Fibroblast of villous mesenchyme (primary cell): Measurements from ENCODE around the gene LRRC32. TPM values are rescaled to one million over a fixed set of nuclear protein-coding genes. Genes with fewer than 3 reads are reported as not detected.
"Not testable (repeated sequence)": the region's sequence is repeated elsewhere in the genome, so short reads cannot be mapped to it uniquely, and the experiment has no call there.

Experiments used
- DNase-seq: peaks from one replicate; pipeline ENCODE4 v3.0.0-alpha.2; 2010; ENCODE audit warnings: low read depth
- H3K4me3 ChIP-seq: 2 replicates; pipeline ENCODE4 v1.5.1; 2011; ENCODE audit warnings: low read depth, mild to moderate bottlenecking, low read length
- total RNA-seq: library from RNA; depleted of rRNA; stranded (reverse); fragments of >200 nt; gene quantifications from 2 replicates; pipeline ENCODE4 v1.2.3, GENCODE V29; 2012
- TF ChIP-seq, protein P1 (sequence below): IDR thresholded peaks from 2 replicates; pipeline ENCODE4 v1.5.1; 2012; ENCODE audit warnings: low read depth, mild to moderate bottlenecking, low read length; ENCODE audit not compliant: insufficient read depth

The LRRC32 gene
- total RNA-seq, 1 donor, result 12.1 TPM

DNA sequence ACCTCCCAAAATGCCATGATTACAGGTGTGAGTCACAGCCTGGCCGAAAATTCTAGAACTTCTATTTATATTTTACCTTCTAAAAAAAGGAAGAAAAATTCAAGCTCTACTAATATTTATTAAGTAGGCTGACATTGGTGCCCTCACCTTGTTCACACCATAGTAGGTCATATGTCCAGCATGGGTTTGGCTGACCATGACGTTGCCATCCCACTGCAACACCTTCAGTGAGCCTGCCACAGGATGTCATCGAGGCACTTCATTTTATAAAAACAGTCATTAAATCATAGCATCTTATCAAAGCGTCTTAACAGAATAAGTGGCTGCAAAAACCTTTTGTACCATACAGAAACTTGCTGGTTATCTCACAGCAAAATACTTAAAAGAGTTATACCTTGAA lies 58.3 kb downstream of the LRRC32 start:
- no peak overlapping the region for H3K4me3 ChIP-seq
- DNase-seq, result no peak
- TF ChIP-seq, protein P1, sequence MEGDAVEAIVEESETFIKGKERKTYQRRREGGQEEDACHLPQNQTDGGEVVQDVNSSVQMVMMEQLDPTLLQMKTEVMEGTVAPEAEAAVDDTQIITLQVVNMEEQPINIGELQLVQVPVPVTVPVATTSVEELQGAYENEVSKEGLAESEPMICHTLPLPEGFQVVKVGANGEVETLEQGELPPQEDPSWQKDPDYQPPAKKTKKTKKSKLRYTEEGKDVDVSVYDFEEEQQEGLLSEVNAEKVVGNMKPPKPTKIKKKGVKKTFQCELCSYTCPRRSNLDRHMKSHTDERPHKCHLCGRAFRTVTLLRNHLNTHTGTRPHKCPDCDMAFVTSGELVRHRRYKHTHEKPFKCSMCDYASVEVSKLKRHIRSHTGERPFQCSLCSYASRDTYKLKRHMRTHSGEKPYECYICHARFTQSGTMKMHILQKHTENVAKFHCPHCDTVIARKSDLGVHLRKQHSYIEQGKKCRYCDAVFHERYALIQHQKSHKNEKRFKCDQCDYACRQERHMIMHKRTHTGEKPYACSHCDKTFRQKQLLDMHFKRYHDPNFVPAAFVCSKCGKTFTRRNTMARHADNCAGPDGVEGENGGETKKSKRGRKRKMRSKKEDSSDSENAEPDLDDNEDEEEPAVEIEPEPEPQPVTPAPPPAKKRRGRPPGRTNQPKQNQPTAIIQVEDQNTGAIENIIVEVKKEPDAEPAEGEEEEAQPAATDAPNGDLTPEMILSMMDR, result no peak

DNA sequence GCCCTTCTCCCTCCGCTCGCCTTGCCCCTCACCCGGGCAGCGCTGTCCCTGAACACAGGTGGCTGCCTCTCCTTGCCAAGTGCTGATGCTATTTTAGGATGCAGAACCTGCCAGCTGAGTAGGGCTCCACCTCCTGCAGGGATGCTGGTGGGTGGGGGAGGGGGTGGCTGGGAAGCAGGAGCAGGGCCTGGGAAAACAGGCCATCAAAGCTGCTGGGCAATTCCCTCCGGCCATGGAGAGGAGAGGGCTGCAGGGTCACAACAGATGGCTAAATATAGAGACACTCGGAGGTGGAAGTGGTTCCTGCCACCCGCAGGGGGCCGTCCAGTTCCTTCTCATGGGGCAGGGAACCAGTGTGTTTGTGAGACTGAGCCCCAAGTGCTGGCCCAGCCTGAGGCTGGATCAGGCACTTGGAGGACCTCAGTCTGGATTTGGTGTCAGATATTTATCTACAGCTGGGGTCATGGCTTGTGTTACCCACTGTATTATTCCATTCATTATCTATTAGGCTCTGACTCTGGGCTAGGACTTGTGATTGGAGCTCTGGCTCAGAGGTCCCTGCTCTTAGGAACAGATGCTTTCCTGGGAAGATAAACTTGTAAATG lies 59.6 kb downstream of the LRRC32 start:
- no peak overlapping the region for H3K4me3 ChIP-seq
- TF ChIP-seq, protein P1, result peak; percentile 18
- DNase-seq, result no peak

DNA sequence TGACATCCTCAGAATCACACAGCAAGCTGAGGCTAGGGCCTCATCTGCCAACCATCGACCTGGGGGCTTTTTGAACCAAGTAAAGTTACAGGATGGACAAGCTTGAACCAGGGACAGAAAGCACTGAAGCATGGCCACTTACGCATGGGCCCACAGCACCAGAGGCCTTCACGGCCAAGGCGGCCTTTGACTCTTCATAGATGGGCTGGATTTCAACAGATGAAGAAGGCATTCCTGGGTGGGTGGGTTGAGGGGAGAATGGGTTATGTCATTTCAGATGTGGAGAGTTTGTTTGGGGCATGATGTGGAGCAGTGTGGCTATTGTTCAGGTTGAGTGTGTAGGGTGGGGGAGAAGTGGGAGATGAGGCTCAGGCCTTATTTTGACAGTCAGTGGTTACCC lies 60.2 kb downstream of the LRRC32 start:
- no peak for DNase-seq
- TF ChIP-seq, protein P1, result no peak
- no peak overlapping the region for H3K4me3 ChIP-seq

DNA sequence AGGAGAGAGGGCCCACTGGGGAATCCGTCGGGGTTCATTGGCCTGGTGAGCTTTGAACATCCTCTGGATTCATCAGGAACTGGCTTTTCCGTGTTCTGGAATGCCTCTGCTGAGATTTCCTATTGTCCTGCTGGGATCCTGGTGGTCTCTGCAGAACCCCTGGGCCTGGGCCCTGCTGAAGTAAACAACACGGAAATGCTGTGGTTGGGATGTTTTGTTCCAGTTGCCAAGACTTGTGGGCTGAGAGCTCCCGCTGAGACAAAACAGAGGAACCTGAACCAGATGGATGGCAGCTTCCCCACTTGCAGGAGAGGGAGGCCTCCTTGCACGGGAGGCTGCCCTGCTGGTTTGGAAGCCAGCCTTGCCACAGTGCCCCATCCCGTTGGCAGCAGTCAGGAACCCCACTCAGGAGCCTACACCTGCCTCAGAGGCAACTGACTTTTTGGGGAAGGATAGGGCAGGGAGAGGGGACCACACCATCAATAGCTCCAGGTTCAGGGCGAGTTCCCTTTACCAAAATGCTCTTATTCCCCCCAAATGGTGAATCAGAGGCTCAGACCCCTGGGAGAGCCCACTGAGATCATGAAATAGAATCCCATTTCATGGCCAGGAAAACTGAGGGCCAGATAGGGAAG lies 60.7 kb downstream of the LRRC32 start:
- TF ChIP-seq, protein P1, result no peak
- H3K4me3 ChIP-seq, result no peak overlapping the region
- DNase-seq, result peak; percentile 44

DNA sequence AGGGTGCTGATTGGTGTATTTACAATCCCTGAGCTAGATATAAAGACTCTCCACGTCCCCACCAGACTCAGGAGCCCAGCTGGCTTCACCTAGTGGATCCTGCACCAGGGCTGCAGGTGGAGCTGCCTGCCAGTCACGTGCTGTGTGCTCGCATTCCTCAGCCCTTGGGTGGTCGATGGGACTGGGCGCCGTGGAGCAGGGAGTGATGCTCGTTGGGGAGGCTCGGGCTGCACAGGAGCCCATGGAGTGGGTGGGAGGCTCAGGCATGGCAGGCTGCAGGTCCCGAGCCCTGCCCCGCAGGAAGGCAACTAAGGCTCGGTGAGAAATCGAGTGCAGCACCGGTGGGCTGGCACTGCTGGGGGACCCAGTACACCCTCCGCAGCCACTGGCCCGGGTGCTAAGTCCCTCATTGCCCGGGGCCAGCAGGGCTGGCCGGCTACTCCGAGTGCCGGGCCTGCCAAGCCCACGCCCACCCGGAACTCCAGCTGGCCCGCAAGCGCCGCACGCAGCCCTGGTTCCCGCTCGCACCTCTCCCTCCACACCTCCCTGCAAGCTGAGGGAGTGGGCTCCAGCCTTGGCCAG lies 61.6 kb downstream of the LRRC32 start:
- not testable (repeated sequence) for H3K4me3 ChIP-seq, DNase-seq

DNA sequence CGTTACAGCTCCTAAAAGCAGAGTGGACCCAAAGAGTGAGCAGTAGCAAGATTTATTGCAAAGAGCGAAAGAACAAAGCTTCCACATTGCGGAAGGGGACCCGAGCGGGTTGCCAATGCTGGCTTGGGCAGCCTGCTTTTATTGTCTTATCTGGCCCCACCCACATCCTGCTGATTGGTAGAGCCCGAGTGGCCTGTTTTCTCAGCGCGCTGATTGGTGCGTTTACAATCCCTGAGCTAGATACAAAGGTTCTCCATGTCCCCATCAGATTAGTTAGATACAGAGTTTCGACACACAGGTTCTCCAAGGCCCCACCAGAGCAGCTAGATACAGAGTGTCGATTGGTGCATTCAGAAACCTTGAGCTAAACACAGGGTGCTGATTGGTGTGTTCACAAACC lies 62.3 kb downstream of the LRRC32 start:
- H3K4me3 ChIP-seq, DNase-seq: not testable (repeated sequence)

Other genes starting within 250 kb of the LRRC32 start
- gene EMSY, start 225.7 kb downstream of the LRRC32 start, total RNA-seq, result 18.0 and 22.0 TPM in 2 replicates
- gene TSKU, start 112.6 kb upstream of the LRRC32 start, total RNA-seq, result 18.6 and 20.9 TPM in 2 replicates
- 10.0 and 18.6 TPM in 2 replicates for gene ACER3, start 190.2 kb upstream of the LRRC32 start, total RNA-seq